HG03175 (cell line): ENCODE measurements around the gene EXD2.
"Not testable (repeated sequence)": the region's sequence is repeated elsewhere in the genome, so short reads cannot be mapped to it uniquely, and the experiment has no call there.

Source experiments
- ATAC-seq: cut with Tn5 transposase; IDR thresholded peaks from one replicate; pipeline ENCODE4 v1.9.1; 2021; ENCODE audit warnings: mild to moderate bottlenecking, moderate library complexity; ENCODE audit not compliant: unreplicated experiment

EXD2 gene

DNA sequence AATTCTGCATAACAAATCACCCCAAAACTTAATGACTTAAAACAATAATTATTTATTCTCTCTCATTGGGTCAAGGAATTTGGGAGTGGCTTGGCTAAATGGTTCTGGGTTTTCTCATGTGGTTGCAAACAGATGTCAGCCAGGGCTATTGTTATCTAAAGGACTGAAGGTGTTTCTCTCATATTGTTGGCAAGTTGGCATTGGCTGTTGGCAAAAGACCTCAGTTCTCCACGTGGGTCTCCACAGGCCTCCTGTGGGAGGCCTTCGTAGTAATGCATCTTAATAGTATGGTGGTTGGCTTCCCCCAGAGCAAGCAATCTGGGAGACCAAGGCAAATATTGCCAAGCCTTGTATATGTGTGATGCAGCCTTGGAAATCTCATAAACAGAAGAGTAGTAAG lies 83.0 kb downstream of the EXD2 start:
- ATAC-seq: no peak

DNA sequence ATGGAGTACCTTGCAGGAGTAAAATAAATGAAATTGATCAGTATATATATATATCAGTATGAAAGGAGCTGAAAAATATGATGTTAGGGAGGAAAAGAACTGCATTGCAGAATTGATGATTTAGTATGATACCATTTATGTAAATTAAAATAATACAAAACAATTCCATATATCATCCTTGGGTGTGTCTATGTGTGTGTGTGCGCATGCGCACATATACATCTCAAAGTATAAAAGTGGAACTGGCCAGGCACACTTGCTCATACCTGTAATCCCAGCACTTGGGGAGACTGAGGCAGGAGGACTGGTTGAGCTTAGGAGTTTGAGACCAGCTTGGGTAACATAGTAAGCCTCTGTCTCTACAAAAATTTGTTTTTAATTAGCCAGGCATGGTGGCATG lies 84.0 kb downstream of the EXD2 start:
- ATAC-seq: no peak

DNA sequence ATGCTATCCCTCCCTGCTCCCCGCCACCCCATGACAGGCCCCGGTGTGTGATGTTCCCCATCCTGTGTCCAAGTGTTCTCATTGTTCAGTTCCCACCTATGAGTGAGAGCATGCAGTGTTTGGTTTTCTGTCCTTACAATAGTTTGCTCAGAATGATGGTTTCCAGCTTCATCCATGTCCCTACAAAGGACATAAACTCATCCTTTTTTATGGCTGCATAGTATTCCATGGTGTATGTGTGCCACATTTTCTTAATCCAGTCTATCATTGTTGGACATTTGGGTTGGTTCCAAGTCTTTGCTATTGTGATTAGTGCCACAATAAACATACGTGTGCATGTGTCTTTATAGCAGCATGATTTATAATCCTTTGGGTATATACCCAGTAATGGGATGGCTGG lies 86.1 kb downstream of the EXD2 start:
- ATAC-seq: not testable (repeated sequence)

DNA sequence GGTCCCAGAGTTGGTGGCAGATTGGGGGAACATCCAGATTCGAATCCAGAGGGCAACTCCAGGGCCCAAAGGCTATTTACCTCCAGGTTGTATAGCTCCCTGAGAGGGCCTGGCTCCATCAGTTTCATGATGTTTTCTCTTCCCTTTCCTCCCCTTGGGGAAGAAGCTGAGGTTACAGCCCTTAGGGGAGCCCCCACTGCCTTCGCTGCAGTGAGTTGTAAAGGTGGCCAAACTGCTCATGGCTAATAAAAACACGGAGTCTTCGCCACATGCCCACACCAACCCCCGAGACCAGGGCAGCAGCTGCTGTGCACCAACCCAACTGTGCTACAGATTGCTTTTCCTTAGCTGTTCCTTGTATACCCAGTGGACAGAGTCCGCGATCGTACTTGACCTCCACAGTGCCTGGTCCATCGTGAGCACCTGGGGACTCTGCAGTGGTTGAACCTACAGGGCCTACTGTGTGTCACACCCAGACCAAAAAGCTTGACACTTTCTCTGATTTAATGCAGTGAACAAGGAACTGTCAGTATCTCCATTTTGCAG lies 89.5 kb downstream of the EXD2 start:
- no peak for ATAC-seq

DNA sequence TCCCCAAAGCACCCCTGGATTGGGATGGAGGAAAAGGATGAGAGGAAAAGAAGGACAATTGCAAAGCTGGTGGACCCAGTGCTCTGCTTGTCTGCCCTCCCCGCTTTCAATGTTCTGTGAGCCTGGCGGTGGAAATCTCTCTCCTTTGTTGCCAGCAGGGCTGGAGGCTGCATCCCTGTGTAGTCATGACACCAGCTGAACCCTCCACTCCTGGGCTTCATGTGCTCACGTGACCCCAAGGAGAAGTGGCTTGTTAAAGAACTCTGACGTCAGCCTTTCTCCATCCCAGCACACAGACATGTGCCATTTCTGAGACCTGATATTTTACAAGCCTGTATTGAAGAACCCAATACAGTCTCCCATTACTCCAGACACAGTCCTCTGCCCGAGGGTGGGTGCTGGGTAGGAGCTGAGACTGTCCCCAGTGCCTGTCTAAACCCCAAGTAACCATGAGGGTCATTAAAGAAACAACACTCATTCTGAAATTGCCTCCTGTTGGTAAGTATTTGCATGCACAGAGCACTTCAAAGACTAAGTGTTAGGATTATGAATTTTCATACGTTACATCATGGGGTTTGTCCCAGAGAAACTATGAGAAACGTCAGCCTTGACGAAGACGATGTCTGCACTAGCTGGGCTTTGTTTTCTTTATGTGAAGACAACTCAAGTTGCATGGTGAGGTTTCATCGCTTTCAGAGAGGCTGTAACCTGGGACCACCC lies 90.3 kb downstream of the EXD2 start:
- ATAC-seq: no peak

DNA sequence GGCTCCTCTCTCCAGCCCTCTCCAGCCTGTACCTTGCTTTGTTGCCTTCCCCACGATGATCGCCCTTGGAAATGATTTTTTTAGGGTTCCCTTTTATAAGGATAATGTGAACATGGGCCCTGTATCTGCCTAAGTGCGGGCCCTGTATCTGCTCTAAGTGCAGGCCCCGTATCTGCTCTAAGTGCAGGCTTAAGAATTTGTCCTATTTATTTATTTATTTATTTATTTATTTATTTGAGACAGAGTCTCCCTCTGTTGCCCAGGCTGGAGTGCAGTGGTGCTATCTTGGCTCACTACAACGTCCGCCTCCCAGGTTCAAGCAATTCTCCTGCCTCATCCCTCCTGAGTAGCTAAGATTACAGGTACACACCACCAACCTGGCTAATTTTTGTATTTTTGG lies 91.2 kb downstream of the EXD2 start:
- ATAC-seq: no peak

DNA sequence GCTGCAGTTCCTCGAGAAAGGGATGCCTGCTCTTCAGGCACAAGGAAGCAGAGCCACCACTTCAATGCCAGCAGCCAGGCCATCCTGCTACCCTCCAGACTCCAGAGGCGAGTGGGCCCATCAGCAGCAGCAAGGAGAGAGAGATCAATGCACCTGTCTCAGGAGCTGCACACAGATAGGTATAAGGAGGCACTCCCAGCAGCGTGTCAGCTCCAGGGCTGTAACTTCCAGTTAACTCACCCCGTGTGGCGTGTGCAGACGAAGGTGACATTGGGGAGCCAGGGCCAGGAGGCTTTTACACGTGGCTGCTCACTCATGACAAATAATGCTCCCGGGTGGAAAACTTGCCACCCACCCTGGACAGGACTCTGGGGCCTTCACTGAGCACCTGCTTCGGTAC lies 92.9 kb downstream of the EXD2 start:
- no peak for ATAC-seq

DNA sequence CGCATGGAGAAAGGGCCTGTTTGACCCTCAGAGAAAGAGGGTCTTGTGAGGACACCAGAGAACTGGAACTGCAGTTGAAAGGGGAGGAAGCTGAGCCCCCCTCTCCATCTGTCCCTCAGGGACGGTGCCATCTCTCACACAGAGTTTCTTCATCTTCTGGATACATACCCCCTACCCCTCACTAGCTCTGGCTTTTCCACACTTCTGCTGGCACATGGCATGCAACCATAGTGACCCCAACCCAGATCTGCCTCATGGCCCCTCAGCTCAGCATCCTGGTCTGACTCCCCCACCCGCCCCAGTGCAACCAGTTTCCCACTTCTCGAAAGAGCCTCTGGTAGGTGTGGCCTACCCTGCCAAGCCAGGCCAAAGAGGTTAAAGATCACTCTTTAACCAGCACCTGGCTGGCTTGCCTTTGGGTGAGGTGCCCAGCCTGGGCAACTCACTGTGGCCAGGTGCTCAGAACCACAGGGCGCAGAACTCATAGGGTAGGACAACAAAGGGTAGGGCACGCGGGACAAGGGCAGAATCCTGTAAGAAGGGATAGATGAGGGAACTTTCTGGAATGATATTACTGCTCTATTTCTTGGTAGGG lies 94.5 kb downstream of the EXD2 start:
- no peak for ATAC-seq

DNA sequence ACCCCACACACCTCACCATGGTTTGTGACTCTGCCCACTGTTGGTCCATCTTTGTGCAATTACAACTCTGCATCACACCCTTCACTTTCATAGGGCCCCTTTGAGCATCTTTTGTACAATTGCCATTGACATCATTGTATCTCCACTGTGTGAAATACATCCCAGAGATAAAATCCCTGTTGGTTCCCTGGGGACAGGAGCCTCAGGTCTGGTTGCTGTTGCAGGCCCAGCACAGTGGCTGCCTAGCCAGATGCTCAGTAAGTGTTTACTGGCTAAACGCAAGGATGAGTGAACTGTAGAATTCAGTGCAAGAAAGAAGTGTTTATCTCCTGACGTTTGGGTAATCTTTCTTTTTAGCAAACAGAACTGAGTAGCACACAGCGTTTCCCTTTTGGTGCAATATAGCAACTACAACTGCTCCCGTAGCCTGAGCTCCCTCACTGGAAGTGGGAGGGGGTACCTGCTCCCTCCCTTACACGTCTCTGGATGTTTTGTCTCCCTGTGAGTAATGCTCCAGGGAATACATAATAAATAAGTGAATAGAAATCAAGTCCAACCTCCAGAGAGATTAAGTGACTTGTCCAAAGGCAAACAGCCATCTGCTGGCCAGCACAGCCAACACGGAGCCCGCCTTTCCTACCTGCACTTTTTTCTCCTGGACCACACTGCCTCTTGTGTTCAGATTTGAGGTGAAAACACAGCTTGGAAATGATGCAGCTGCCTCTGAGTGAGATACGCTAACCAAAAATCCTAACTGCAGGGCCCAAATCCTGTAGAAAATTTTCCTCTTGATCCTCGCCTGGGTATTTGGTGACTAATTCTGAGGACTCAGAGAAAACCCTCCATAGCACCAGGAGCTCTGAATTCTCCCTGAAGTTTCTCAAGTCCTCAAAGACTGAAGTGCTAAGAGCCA lies 96.1 kb downstream of the EXD2 start:
- no peak for ATAC-seq

DNA sequence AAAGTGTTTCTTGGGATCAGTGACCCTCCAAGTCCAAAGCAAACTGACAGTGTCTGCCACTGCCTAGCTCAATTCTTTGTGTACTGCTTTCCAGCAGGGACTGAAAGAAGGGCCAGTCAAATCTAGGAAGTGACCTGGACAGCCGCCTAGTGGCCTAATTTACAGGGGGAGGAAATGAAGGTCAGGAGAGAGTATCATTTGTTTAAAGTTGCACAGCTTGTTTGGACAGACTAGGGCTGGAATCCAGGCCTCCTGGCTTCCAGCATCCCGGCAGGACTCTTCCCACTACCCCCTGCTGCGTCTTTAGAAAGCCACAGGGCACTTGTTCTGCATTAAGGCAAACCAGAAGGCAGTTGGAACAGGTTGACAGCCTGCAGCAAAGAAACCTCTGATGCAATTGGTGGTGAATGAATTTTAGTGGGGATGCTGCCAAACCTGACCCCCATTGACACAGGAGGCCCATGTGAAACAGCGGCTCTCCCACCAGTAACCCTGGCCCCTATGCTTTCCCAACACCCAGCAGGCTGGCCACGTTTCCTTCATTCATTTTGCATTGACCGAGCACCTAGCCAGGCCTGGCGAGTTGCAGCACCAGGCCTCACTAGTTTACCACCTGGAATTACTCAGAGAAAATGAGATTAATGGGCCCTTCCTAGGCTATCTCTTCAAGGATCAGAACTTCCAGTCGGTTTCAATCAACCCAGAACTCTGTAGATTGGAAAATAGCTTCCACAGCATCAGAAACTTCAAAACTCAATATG lies 96.9 kb downstream of the EXD2 start:
- no peak for ATAC-seq

DNA sequence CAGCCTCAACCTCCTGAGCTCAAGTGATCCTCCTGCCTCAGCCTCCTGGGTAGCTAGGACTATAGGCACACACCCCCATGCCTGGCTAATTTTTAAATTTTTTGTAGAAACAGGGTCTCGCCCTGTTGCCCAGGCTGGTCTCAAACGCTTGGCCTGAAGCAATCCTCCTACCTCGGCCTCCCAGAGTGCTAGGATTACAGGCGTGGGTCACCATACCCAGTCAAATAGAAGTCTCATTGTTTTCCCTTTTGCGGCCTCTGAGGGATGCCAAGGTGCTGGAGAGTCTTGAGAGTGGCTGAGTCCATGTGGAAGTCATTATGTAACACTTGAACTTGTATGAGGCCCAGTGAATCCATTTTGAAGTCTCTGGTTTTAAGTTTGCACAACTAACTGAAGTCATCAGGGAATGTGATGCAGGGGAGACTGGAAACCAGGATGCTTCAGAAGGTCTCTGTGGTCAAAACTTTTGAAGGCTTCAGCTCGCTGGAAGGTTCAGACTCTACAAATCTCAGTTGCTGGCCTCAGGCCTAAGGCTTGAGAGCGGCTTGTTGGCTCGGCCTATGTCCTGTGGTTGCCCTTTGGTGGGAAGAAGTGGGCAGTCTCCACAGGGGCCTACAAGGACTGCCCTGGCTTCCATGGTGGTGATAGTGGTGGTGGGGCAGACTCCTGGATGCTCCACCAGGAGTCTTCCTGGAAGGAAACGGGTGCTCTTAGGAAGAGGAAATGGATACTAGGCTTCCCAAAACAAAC lies 97.8 kb downstream of the EXD2 start:
- no peak for ATAC-seq

DNA sequence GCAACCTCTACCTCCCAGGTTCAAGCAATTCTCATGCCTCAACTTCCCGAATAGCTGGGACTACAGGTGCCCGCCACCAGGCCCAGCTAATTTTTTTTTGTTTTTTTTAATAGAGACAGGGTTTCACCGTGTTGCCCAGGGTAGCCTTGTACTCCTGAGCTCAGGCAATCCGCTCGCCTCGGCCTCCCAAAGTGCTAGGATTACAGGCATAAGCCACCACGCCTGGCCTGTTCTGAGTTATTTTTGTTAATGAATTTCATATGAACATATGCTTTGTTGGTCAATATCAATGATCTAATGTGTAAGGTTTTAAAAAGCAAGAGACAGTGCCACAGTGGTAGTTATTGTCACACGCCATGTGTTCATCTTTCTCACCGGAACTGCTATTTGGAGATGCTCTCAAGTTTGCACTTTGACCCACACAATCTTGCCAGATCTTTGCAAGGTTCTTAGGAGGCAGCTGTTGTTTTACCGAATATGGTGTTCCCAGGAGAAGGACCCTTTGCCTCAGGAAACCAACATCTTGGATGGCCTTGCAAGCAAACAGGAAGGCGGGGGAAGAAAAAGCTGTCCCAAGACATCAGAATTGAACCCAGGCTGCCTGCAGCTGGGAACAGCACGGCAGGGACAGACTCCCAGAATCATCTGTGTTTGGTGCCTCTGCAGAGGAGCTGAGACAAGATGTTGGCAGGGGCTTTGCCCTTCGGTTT lies 98.7 kb downstream of the EXD2 start:
- ATAC-seq: no peak

DNA sequence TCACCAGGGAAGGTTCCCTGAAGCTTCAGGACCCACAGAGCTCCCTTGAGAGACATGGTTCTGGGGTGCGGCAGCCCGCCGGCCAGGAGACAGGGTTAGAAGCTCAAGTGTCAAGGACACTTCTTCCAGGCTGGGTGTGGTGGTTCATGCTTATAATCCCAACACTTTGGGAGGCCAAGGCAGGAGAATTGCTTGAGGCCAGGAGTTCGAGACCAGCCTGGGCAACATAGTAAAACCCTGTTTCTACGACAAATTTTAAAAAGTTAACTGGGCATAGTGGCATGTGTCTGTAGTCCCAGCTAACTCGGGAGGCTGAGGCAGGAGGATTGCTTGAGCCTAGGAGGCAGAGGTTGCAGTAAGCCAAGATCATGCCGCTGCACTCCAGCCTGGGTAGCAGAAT lies 99.6 kb downstream of the EXD2 start:
- not testable (repeated sequence) for ATAC-seq

DNA sequence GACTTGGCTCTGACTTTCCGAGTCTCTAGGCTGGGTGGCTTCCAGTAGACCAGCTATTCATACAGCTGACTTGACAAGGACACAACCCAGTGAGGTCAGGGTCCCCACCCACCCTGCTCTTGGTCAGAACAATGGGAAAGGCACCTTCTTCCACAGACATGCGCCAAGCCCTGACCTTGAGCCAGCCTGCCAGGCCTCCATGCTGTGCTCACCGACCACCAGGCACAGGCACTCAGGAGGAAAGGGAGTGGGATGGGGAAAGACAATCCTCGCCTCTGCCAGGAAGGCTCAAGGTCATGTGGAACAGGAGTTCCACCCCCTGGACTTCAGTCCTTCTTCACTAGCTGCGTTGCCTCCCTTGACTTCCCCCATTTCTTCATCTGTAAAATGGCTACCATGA lies 100.1 kb downstream of the EXD2 start:
- no peak for ATAC-seq

DNA sequence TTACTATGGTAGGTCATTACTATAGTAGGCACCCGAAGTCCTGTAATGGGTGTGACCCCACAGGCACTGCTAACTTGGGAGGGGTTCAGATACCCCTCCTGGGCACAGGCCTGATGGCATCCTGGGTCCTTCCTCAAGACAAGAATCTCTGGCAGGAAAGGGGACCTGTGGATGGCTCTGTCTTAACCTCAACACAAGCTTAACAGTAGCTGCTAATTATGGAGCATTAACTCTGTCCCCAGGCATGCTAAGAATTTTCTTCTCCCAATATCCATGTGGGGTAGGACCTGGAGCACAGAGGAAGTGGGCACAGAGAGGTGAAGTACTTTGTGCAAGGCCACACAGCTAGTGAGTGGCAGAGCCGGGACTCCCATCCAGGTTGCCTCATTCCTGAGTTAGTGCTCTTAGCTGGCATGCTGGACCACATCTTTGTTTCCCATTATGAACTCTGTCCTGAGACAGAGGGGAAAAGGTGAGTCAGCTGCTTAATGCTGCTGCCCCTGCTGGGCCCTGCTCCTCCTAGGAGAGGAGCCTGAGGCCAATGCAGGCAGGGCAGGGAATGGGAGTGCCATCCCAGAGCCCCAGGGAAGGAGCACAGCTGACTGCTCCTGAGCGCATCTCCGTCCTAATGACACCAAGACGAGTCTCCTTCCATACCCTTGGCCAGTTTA lies 100.7 kb downstream of the EXD2 start:
- no peak for ATAC-seq
